Mammary epithelial cell (primary cell): Measurements from ENCODE around the gene CACNG6.

ENCODE experiments used
- EZH2 ChIP-seq: IDR thresholded peaks from 2 replicates; pipeline ENCODE4 v1.6.1; 2012; ENCODE audit warnings: low read length, inconsistent platforms, borderline replicate concordance
- TF ChIP-seq, protein P1 (sequence below), 2 donors: IDR thresholded peaks in 1 of 2; conservative IDR thresholded peaks in 1 of 2; 2 replicates each; pipeline ENCODE4 v1.5.1; 2011 to 2012; ENCODE audit warnings: inconsistent platforms in 2 of 2, low read length in 2 of 2, mild to moderate bottlenecking in 2 of 2, control low read depth in 1 of 2, low read depth in 1 of 2; ENCODE audit not compliant: insufficient read depth in 1 of 2; ENCODE audit errors: extremely low read depth in 1 of 2

DNA sequence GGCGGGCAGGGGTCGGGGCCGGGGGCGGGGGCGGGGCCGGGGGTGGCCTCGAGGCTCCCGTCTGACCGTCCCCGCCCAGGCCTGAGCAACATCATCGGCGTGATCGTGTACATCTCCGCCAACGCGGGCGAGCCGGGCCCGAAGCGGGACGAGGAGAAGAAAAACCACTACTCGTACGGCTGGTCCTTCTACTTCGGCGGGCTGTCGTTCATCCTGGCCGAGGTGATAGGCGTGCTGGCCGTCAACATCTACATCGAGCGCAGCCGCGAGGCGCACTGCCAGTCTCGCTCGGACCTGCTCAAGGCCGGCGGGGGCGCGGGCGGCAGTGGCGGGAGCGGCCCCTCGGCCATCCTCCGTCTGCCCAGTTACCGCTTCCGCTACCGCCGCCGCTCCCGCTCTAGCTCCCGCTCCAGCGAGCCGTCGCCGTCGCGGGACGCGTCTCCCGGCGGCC, 9.4 kb upstream of the CACNG6 start:
- TF ChIP-seq, protein P1, sequence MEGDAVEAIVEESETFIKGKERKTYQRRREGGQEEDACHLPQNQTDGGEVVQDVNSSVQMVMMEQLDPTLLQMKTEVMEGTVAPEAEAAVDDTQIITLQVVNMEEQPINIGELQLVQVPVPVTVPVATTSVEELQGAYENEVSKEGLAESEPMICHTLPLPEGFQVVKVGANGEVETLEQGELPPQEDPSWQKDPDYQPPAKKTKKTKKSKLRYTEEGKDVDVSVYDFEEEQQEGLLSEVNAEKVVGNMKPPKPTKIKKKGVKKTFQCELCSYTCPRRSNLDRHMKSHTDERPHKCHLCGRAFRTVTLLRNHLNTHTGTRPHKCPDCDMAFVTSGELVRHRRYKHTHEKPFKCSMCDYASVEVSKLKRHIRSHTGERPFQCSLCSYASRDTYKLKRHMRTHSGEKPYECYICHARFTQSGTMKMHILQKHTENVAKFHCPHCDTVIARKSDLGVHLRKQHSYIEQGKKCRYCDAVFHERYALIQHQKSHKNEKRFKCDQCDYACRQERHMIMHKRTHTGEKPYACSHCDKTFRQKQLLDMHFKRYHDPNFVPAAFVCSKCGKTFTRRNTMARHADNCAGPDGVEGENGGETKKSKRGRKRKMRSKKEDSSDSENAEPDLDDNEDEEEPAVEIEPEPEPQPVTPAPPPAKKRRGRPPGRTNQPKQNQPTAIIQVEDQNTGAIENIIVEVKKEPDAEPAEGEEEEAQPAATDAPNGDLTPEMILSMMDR (conservative IDR thresholded peaks at IDR 0.05 in 1 of 2, IDR thresholded peaks at IDR 0.05 in 1 of 2; ENCODE audit: extremely low read depth in 1 of 2, insufficient read depth in 1 of 2, low read depth in 1 of 2, low read length in 2 of 2), result no peak
- no peak for TF ChIP-seq EZH2
